HepG2 (cell line): ENCODE measurements around the gene CRTC2. TPM values are rescaled to one million over a fixed set of nuclear protein-coding genes. Genes with fewer than 3 reads are reported as not detected.

ENCODE experiments used
- BRF2 ChIP-seq: sonication (generic); formaldehyde crosslinking; IDR thresholded peaks from 2 replicates; pipeline ENCODE4 v1.8.1; 2022; ENCODE audit warnings: mild to moderate bottlenecking, missing genetic modification reagents
- GABPB1 ChIP-seq: IDR thresholded peaks from 2 replicates; pipeline ENCODE4 v1.6.1; 2016; ENCODE audit warnings: mild to moderate bottlenecking, missing genetic modification reagents, moderate library complexity, missing compliant biosample characterization
- PAXIP1 ChIP-seq: sonication (generic); formaldehyde crosslinking; conservative IDR thresholded peaks from 2 replicates; pipeline ENCODE4 v1.4.0; 2020; ENCODE audit warnings: mild to moderate bottlenecking, missing genetic modification reagents, moderate library complexity
- PITX1 ChIP-seq: sonication (generic); formaldehyde crosslinking; IDR thresholded peaks from 2 replicates; pipeline ENCODE4 v1.5.1; 2020; ENCODE audit warnings: mild to moderate bottlenecking, missing genetic modification reagents
- TBX3 ChIP-seq: fragments of 450-650 bp; IDR thresholded peaks from 2 replicates; pipeline ENCODE4 v1.6.1; 2017; ENCODE audit warnings: antibody characterized with exemption, mild to moderate bottlenecking, inconsistent platforms, borderline replicate concordance
- TFDP1 ChIP-seq: IDR thresholded peaks from 2 replicates; pipeline ENCODE4 v1.6.1; 2016; ENCODE audit warnings: missing compliant biosample characterization, missing genetic modification reagents, borderline replicate concordance
- TFE3 ChIP-seq: IDR thresholded peaks from 2 replicates; pipeline ENCODE4 v1.6.1; 2016
- ZNF282 ChIP-seq: fragments of 450-650 bp; IDR thresholded peaks from 2 replicates; pipeline ENCODE4 v1.6.1; 2018; ENCODE audit not compliant: partially characterized antibody
- ZNF30 ChIP-seq: sonication (generic); formaldehyde crosslinking; IDR thresholded peaks from 2 replicates; pipeline ENCODE4 v1.5.0; 2020; ENCODE audit warnings: mild to moderate bottlenecking, missing genetic modification reagents
- ZNF574 ChIP-seq: sonication (generic); formaldehyde crosslinking; IDR thresholded peaks from 2 replicates; pipeline ENCODE4 v1.4.0; 2020; ENCODE audit warnings: missing genetic modification reagents
- ZNF724P ChIP-seq: sonication (generic); formaldehyde crosslinking; IDR thresholded peaks from 2 replicates; pipeline ENCODE4 v1.8.0; 2022; ENCODE audit warnings: missing genetic modification reagents, borderline replicate concordance
- polyA plus RNA-seq, 8 experiments: library from polyadenylated mRNA; depleted of rRNA in 3 of 8; stranded (reverse) in 7 of 8; unstranded in 1 of 8; fragments of >200 nt; fragmentation: Illumina TruSeq in 4 of 8; extraction: Trizol in 4 of 8; gene quantifications; 2 replicates each; pipeline versions ENCODE4 v1.2.1 to v1.2.3, GENCODE V29; 2011 to 2016; ENCODE audit warnings: low read depth in 4 of 8, missing spikeins in 1 of 8, mixed read lengths in 1 of 8; ENCODE audit not compliant: insufficient read depth in 1 of 8
- total RNA-seq, 5 experiments: library from RNA; depleted of rRNA; stranded (reverse); fragments of >200 nt; fragmentation: Illumina TruSeq; extraction: Trizol; gene quantifications; 2 replicates each; pipeline ENCODE4 v1.2.3, GENCODE V29; 2016; ENCODE audit warnings: low read depth in 1 of 5

Gene CRTC2
- total and polyA plus RNA-seq, 2 of the 13 experiments (the other 11 are each of a cell fraction or from before 2014, with no cell fraction given) = 6.1 to 26.7 TPM

GRCh38 chr1:153967107-153967999 lies 8.9 kb upstream of the CRTC2 start, which contains the start of gene CREB3L4 (continued):
- TF ChIP-seq BRF2 (CRISPR knock-in tag) (peak; percentile 75), TFDP1 (peak; percentile 94), PITX1 (CRISPR knock-in tag) (peak; percentile 77), GABPB1 (CRISPR knock-in tag) (peak; percentile 84), TBX3 (peak; percentile 6; the same call in 1 of the 2 replicates), TFE3 (CRISPR knock-in tag) (peak; percentile 92), ZNF282 (no peak), ZNF724P (peak; percentile 88), ZNF574 (peak; percentile 83), ZNF30 (no peak), PAXIP1 (CRISPR knock-in tag) (peak; percentile 64; the same call in 1 of the 2 replicates)
